ENCODE data around the gene PRR36. TPM values are rescaled to one million over a fixed set of nuclear protein-coding genes. Genes with fewer than 3 reads are reported as not detected.

The PRR36 gene
- total RNA-seq, 4 donors from 2014 or later: 0.35 to 0.85 TPM; not detected in 2

GRCh38 chr19:7887408-7888144 is 13.4 kb upstream of the PRR36 start:
- TF ChIP-seq, protein P1, sequence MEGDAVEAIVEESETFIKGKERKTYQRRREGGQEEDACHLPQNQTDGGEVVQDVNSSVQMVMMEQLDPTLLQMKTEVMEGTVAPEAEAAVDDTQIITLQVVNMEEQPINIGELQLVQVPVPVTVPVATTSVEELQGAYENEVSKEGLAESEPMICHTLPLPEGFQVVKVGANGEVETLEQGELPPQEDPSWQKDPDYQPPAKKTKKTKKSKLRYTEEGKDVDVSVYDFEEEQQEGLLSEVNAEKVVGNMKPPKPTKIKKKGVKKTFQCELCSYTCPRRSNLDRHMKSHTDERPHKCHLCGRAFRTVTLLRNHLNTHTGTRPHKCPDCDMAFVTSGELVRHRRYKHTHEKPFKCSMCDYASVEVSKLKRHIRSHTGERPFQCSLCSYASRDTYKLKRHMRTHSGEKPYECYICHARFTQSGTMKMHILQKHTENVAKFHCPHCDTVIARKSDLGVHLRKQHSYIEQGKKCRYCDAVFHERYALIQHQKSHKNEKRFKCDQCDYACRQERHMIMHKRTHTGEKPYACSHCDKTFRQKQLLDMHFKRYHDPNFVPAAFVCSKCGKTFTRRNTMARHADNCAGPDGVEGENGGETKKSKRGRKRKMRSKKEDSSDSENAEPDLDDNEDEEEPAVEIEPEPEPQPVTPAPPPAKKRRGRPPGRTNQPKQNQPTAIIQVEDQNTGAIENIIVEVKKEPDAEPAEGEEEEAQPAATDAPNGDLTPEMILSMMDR (IDR thresholded peaks at IDR 0.05): no peak
- TF ChIP-seq POLR2A (IDR thresholded peaks at IDR 0.05): no peak

DNA sequence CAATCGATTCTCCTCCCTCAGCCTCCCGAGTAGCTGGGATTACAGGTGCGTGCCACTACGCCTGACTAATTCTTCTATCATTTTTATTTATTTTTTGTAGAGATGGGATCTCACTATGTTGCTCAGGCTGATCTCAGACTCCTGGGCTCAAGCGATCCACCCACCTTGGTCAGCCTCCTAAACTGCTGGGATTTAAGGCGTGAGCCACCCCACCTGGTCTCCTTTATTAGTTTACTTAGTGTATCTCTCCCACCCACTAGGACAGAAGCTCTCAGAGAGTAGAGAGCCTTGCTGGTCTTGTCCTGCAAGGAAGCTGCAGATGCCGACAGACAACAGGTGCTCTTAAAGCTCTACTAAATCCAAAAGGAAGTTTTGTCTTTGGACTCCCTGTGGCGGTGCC is 11.6 kb upstream of the PRR36 start:
- no peaks in the 10 kb centered on the region for H3K4me1 ChIP-seq
- DNase-seq: no peak
- no peaks in the 10 kb centered on the region for H3K36me3 ChIP-seq
- intact Hi-C loops (cut with DNase I; ENCODE audit: low total_unique reads): no loop called here
- no peaks in the 10 kb centered on the region for H3K27me3 ChIP-seq
- H3K27ac ChIP-seq: no peak overlapping the region
- H3K4me3 ChIP-seq: no peak overlapping the region
- no peaks in the 10 kb centered on the region for H3K9me3 ChIP-seq
- TF ChIP-seq POLR2A (IDR thresholded peaks at IDR 0.05): no peak
- TF ChIP-seq, protein P1 (IDR thresholded peaks at IDR 0.05): no peak

More at GRCh38 chr19:7887408-7888144, 13.4 kb upstream of the PRR36 start:
- no peaks in the 10 kb centered on the region for H3K4me1 ChIP-seq
- no peaks in the 10 kb centered on the region for H3K36me3 ChIP-seq
- H3K27ac ChIP-seq: no peak overlapping the region
- no peaks in the 10 kb centered on the region for H3K9me3 ChIP-seq
- DNase-seq: no peak
- H3K4me3 ChIP-seq: no peak overlapping the region
- intact Hi-C loops (cut with DNase I; ENCODE audit: low total_unique reads): no loop called here
- no peaks in the 10 kb centered on the region for H3K27me3 ChIP-seq

DNA sequence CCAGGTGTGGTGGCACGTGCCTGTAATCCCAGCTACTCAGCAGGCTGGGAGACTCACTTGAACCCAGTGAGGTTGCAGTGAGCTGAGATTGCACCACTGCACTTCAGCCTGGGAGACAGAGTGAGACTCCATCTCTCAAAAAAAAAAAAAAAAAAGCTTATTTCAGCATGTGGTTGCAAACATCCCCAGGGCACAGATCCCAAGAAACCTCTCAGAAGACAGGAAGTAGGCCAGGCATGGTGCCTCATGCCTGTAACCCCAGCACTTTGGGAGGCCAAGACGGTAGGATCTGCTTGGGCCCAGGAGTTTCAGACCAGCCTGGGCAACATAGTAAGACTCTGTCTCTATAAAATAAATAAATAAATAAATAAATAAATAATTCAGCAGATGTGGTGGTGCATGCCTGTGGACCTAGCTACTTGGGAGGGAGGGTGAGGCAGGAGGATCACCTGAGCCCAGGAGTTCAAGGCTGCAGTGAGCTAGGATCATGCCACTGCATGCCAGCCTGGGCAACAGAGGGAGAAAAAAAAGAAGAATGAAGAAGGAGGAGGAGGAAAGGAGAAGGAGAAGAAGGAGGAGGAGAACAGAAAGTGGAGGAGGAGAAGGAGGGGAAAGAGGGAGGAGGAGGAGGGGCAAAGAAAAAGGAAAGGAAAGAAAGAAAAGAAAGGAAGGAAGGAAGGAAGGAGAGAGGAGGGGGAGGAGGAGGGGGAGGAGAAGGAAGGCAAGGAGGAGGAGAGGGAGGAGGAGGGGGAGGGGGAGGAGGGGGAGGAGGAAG is 9.8 kb upstream of the PRR36 start:
- H3K27me3 ChIP-seq: no peaks in the 10 kb centered on the region
- H3K4me3 ChIP-seq: no peak overlapping the region
- H3K27ac ChIP-seq: no peak overlapping the region
- no peak for TF ChIP-seq POLR2A (IDR thresholded peaks at IDR 0.05)
- TF ChIP-seq, protein P1 (IDR thresholded peaks at IDR 0.05): no peak
- H3K9me3 ChIP-seq: no peaks in the 10 kb centered on the region
- intact Hi-C loops (cut with DNase I; ENCODE audit: low total_unique reads): no loop called here
- H3K36me3 ChIP-seq: no peaks in the 10 kb centered on the region
- DNase-seq: no peak
- no peaks in the 10 kb centered on the region for H3K4me1 ChIP-seq

DNA sequence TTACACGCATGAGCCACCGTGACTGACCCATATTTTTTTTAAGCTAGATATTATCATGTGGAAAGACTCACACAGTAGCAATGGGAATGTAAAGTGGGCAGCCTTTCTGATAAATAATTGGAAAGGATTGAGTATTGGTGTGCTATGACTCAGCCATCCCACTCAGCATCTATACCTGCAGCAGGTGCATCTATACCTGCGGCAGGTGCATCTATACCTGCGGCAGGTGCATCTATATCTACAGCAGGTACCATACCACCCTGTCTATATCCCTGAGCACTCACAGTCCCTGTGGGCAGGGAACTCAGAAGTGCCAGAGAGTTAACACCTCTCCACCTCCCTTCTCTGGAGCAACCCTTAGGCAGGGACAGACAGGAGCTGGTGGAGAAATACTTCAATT is 8.9 kb upstream of the PRR36 start:
- TF ChIP-seq, protein P1 (IDR thresholded peaks at IDR 0.05): no peak
- TF ChIP-seq POLR2A (IDR thresholded peaks at IDR 0.05): no peak
- H3K27ac ChIP-seq: no peak overlapping the region
- intact Hi-C loops (cut with DNase I; ENCODE audit: low total_unique reads): no loop called here
- H3K27me3 ChIP-seq: no peaks in the 10 kb centered on the region
- no peak for DNase-seq
- no peaks in the 10 kb centered on the region for H3K36me3 ChIP-seq
- H3K9me3 ChIP-seq: no peaks in the 10 kb centered on the region
- no peak overlapping the region for H3K4me3 ChIP-seq
- H3K4me1 ChIP-seq: no peaks in the 10 kb centered on the region

- H3K27ac ChIP-seq: no peak overlapping the region
- H3K4me3 ChIP-seq: no peak overlapping the region
- no peak for DNase-seq
- H3K27me3 ChIP-seq: no peaks in the 10 kb centered on the region
- H3K4me1 ChIP-seq: no peaks in the 10 kb centered on the region
- H3K36me3 ChIP-seq: no peaks in the 10 kb centered on the region
- TF ChIP-seq, protein P1 (IDR thresholded peaks at IDR 0.05): no peak
- intact Hi-C loops (cut with DNase I; ENCODE audit: low total_unique reads): no loop called here
- H3K9me3 ChIP-seq: no peaks in the 10 kb centered on the region
Measured at GRCh38 chr19:7881910-7882309, 7.7 kb upstream of the PRR36 start.

All from uterus (tissue), 4 donors.